Measurements from ENCODE around the gene ALDH1L1.

GRCh38 chr3:126080970-126081369 is 99.4 kb downstream of the ALDH1L1 start:
- TF ChIP-seq POLR2AphosphoS5 (IDR thresholded peaks at IDR 0.05) (no peak), POLR2A (IDR thresholded peaks at IDR 0.05) (no peak), CTCF (IDR thresholded peaks at IDR 0.05) (no peak), EP300 (IDR thresholded peaks at IDR 0.05) (no peak)

Data from stomach (tissue), 4 donors.